Kidney (tissue), 22 donors: Measurements from ENCODE around the gene KATNIP. TPM values are rescaled to one million over a fixed set of nuclear protein-coding genes. Genes with fewer than 3 reads are reported as not detected.

Experiments used
- DNase-seq, 5 donors: peaks; one replicate each; pipeline ENCODE4 v3.0.0-alpha.2; 2013 to 2020
- FAIRE-seq: peaks from 2 replicates; lab custom pipeline; 2012; peaks lifted over from hg19 to GRCh38; lab: Jason Lieb, UNC
- H3K27ac ChIP-seq, 2 donors: one replicate each; pipeline ENCODE4 v1.7.0; 2013; ENCODE audit warnings: low read depth in 2 of 2, low read length in 2 of 2, inconsistent platforms in 1 of 2
- H3K27me3 ChIP-seq: one replicate; pipeline ENCODE4 v1.7.1; 2013; ENCODE audit warnings: low read length, inconsistent platforms; ENCODE audit not compliant: control insufficient read depth, insufficient read depth
- H3K36me3 ChIP-seq, 3 donors: one replicate each; pipeline versions ENCODE4 v1.7.0 to v1.7.1; 2013; ENCODE audit warnings: low read length in 3 of 3, control low read depth in 1 of 3, inconsistent platforms in 1 of 3; ENCODE audit not compliant: insufficient read depth in 3 of 3, control insufficient read depth in 2 of 3
- H3K4me1 ChIP-seq, 3 donors: one replicate each; pipeline versions ENCODE4 v1.7.0 to v1.7.1; 2013; ENCODE audit warnings: low read length in 3 of 3, inconsistent platforms in 1 of 3, low read depth in 1 of 3; ENCODE audit not compliant: control insufficient read depth in 2 of 3, insufficient read depth in 2 of 3
- H3K4me3 ChIP-seq, 3 donors: one replicate each; pipeline versions ENCODE4 v1.7.0 to v1.8.1; 2013; ENCODE audit warnings: low read length in 3 of 3, control low read depth in 1 of 3, inconsistent platforms in 1 of 3
- H3K9ac ChIP-seq, 3 donors: one replicate each; pipeline versions ENCODE4 v1.7.0 to v1.7.1; 2013; ENCODE audit warnings: low read length in 3 of 3, control low read depth in 1 of 3, inconsistent platforms in 1 of 3
- H3K9me3 ChIP-seq, 3 donors: one replicate each; pipeline versions ENCODE4 v1.7.0 to v1.7.1; 2013; ENCODE audit warnings: low read length in 3 of 3, control low read depth in 1 of 3, inconsistent platforms in 1 of 3; ENCODE audit not compliant: control insufficient read depth in 2 of 3, insufficient read depth in 1 of 3
- intact Hi-C: fragments of 100-400 bp; cut with DNase I; formaldehyde crosslinking; loops from one replicate; pipeline ENCODE4 v1.11.1; 2022
- long read RNA-seq, 10 donors: library from polyadenylated mRNA in 1 of 10; unstranded in 1 of 10; transcript quantifications; one replicate each; pipeline ENCODE4 v2.0.0 and lab custom pipeline, GENCODE V29; 2021 to 2026
- polyA plus RNA-seq: library from polyadenylated mRNA; stranded (reverse); fragments of 350-450 nt; fragmentation: Illumina TruSeq; extraction: RNeasy Lipid Tissue Mini Kit (QIAGEN cat#74804); gene quantifications from one replicate; pipeline ENCODE4 v1.2.3, GENCODE V29; 2014; ENCODE audit warnings: low read depth, low replicate concordance; ENCODE audit not compliant: insufficient read depth
- total RNA-seq: library from RNA; stranded (reverse); fragmentation: NEBNext Ultra II Directional; extraction: Animal tissue kit (Norgen Biotek cat#: 25700); gene quantifications from one replicate; pipeline ENCODE4 v1.2.1, GENCODE V29; 2021
- TF ChIP-seq, protein P1 (sequence below): IDR thresholded peaks from 3 replicates; pipeline ENCODE4 v1.5.1; 2012; ENCODE audit warnings: mild to moderate bottlenecking, moderate library complexity, borderline replicate concordance; ENCODE audit not compliant: insufficient read depth; ENCODE audit errors: extremely low read depth
- donor health status: control.
- donor health status: control.
- donor health status: control.
- donor health status: control.
- donor health status: control.
- donor health status: DM: yes; HTN: yes; CAD: no.
- donor health status: Normal renal cell carcinoma (clear cell type).

The KATNIP gene
- total RNA-seq, result 40.2 TPM
- 4.0 TPM for polyA plus RNA-seq
- long read RNA-seq, donor 1, result 0 reads
- long read RNA-seq, donor 2, result 0 reads
- long read RNA-seq, donor 3, result 0 reads
- long read RNA-seq, donor 4, result 0 reads
- long read RNA-seq, donor 5, result 0 reads
- long read RNA-seq, donor 6, result 0 reads
- long read RNA-seq, donor 7, partial matches to known transcripts, result 7 of 27 reads
- long read RNA-seq, donor 7, other reads (novel, unspliced or antisense), result 18 of 27 reads
- long read RNA-seq, donor 8, result 0 reads
- long read RNA-seq, donor 9, result 0 reads
- long read RNA-seq, donor 10, partial matches to known transcripts, result 0 of 3 reads
- long read RNA-seq, donor 10, other reads (novel, unspliced or antisense), result 0 of 3 reads

DNA sequence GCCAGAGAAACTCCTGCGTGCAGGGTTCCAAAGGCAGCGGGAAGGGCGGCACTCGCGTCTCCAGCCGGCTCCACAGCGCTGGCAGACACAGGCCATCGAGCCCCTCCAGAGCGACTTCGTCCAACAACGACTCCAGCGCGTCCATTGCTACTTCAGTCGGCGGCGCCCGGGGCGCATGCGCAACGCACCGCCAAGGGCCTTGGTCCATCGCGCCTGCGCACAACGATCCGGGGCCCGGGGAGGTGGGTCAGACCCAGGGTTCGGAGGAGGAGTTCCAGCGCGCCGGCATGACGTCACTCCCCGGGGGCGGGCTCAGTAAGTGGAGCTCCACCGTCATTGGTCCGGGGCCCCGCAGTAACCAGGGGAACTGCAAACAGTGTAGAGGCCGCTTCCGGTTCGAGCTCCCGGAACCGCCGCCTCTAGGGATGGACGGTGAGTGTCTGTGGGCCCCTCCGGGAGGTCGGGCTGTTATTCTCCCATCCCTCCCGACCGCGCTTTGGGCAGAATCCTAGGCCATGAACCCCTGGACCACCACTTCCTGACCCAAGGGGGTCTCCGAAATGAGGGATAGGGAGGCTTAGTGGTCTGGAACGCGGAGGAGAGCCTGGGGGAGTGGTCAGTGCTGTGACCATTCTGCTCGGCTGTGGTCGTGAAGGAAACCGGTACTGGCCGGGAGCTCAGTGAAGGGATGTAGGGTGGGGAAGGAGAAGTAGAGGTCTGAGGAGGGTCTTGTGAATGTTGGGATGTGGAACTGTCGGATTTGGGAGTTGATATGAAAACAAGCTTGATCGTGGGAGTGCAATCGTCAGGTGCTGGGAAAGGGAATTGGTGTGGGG, at the start of gene KATNIP, which contains the start of gene GTF3C1:
Gene KATNIP, plus strand, starts transcription at position 399 of the 836 bp plus-strand sequence. Its CDS starts 27 bp downstream, at position 426.
Gene GTF3C1, minus strand, starts transcription at position 168 of the 836 bp plus-strand sequence. Its CDS starts 23 bp downstream, at position 145.
- Histone ChIP-seq H3K27me3 (no peaks in the 10 kb centered on the region), H3K27ac (peak within 1 kb of the TSS; percentile 60 to 73), H3K4me3 (peak within 1 kb of the TSS; percentile 88 to 91 (median 88)), H3K9ac (peak within 1 kb of the TSS; percentile 79 to 93 (median 89)), H3K4me1 (peaks cover 0 to 20% (median 8%) of the 10 kb centered on the region in 3 donors), H3K9me3 (no peaks in the 10 kb centered on the region), H3K36me3 (peaks cover 0 to 3% (median 2%) of the 10 kb centered on the region in 3 donors)
- peak; percentile 99 to 100 (median 100) for DNase-seq
- peak; percentile 94 for FAIRE-seq
- TF ChIP-seq, protein P1, sequence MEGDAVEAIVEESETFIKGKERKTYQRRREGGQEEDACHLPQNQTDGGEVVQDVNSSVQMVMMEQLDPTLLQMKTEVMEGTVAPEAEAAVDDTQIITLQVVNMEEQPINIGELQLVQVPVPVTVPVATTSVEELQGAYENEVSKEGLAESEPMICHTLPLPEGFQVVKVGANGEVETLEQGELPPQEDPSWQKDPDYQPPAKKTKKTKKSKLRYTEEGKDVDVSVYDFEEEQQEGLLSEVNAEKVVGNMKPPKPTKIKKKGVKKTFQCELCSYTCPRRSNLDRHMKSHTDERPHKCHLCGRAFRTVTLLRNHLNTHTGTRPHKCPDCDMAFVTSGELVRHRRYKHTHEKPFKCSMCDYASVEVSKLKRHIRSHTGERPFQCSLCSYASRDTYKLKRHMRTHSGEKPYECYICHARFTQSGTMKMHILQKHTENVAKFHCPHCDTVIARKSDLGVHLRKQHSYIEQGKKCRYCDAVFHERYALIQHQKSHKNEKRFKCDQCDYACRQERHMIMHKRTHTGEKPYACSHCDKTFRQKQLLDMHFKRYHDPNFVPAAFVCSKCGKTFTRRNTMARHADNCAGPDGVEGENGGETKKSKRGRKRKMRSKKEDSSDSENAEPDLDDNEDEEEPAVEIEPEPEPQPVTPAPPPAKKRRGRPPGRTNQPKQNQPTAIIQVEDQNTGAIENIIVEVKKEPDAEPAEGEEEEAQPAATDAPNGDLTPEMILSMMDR, result no peak
- intact Hi-C loops, result no loop called here

DNA sequence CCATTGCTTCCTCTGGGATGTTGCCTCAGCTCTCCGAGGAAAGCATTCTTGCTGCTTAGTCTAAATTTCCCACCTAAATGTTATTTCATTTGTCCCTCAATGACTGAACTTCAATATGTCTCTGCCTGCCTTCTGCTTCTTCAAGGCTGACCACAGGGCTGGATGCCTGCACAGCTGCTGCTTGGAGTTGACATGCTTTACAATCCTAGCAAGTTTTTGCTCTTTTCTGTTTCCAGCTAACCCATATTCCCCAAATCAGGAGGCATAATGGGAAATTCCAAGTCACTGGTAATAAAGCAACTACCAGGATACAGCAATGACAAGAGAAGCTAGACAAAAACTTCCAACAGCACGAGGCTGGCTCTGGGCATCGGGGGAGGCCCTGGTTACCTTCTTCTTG, 49.1 kb upstream of the KATNIP start:
- Histone ChIP-seq H3K36me3 (peaks cover 13 to 77% (median 60%) of the 10 kb centered on the region in 3 donors), H3K9ac (no peak overlapping the region), H3K9me3 (no peaks in the 10 kb centered on the region), H3K4me3 (no peak overlapping the region), H3K4me1 (peaks cover 0 to 3% (median 0%) of the 10 kb centered on the region in 3 donors), H3K27me3 (no peaks in the 10 kb centered on the region), H3K27ac (no peak overlapping the region)
- TF ChIP-seq, protein P1, result no peak
- DNase-seq, result no peak
- FAIRE-seq, result no peak
- intact Hi-C loops, result no loop called here

DNA sequence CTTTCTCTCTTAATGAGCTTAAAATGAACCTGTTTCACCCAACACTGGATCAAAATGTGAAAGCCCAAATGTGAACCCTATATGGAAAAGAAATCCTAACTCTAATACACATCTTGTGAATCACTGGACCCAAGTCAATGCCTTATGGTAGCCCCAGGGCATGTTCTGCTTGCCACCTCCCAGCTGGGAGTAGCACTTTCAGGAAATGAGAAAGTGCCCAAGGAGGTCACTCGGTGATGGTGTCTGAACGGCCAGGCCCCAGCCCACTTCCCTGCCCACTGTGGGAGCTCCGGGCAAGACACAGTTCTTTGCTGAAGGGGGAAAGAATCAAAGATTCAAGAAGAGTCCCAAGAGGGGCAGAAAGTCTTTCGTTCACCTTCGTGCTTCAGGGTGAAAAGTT, 46.3 kb upstream of the KATNIP start:
- no peak overlapping the region for H3K27ac ChIP-seq
- intact Hi-C loops, result no loop called here
- no peak overlapping the region for H3K9ac ChIP-seq
- TF ChIP-seq, protein P1, result no peak
- DNase-seq (no peak), FAIRE-seq (no peak)
- H3K27me3 ChIP-seq, result no peaks in the 10 kb centered on the region
- no peaks in the 10 kb centered on the region for H3K9me3 ChIP-seq
- peaks cover 0 to 3% (median 0%) of the 10 kb centered on the region in 3 donors for H3K4me1 ChIP-seq
- H3K36me3 ChIP-seq, result peaks cover 11 to 78% (median 65%) of the 10 kb centered on the region in 3 donors
- H3K4me3 ChIP-seq, result no peak overlapping the region
